ENCODE measurements around the gene SLC6A13. TPM values are rescaled to one million over a fixed set of nuclear protein-coding genes. Genes with fewer than 3 reads are reported as not detected.

The SLC6A13 gene
- total RNA-seq, 1 experiment from 2014 or later: not detected

- Histone ChIP-seq H3K4me1 (ENCODE audit: low read length) (no peaks in the 10 kb centered on the region), H3K9me3 (ENCODE audit: low read length) (no peaks in the 10 kb centered on the region), H4K20me1 (ENCODE audit: insufficient read depth, low read depth, low read length) (no peaks in the 10 kb centered on the region), H3K4me3 (ENCODE audit: low read length) (no peak overlapping the region), H3K27me3 (ENCODE audit: low read length) (no peaks in the 10 kb centered on the region), H2AFZ (ENCODE audit: low read length) (no peak overlapping the region), H3K9me2 (replicated peaks; ENCODE audit: insufficient read depth, low read length) (no peaks in the 10 kb centered on the region), H3K9ac (ENCODE audit: low read length) (no peak overlapping the region), H3K79me2 (ENCODE audit: low read length) (no peaks in the 10 kb centered on the region), H3K36me3 (ENCODE audit: insufficient read depth, low read length) (no peaks in the 10 kb centered on the region), H3K27ac (ENCODE audit: low read length) (no peak overlapping the region), H3K4me2 (ENCODE audit: low read depth, low read length, poor library complexity, severe bottlenecking) (no peak overlapping the region)
- no peak for DNase-seq
These were observed 83.9 kb downstream of the SLC6A13 start for GRCh38 chr12:178829-179109.

GRCh38 chr12:177980-178828, 84.4 kb downstream of the SLC6A13 start:
- Histone ChIP-seq H3K27me3 (ENCODE audit: low read length) (no peaks in the 10 kb centered on the region), H3K36me3 (ENCODE audit: insufficient read depth, low read length) (no peaks in the 10 kb centered on the region), H3K4me3 (ENCODE audit: low read length) (no peak overlapping the region), H3K9me2 (replicated peaks; ENCODE audit: insufficient read depth, low read length) (no peaks in the 10 kb centered on the region), H2AFZ (ENCODE audit: low read length) (no peak overlapping the region), H3K4me2 (ENCODE audit: low read depth, low read length, poor library complexity, severe bottlenecking) (no peak overlapping the region), H4K20me1 (ENCODE audit: insufficient read depth, low read depth, low read length) (no peaks in the 10 kb centered on the region), H3K9ac (ENCODE audit: low read length) (no peak overlapping the region), H3K9me3 (ENCODE audit: low read length) (no peaks in the 10 kb centered on the region), H3K4me1 (ENCODE audit: low read length) (no peaks in the 10 kb centered on the region), H3K79me2 (ENCODE audit: low read length) (no peaks in the 10 kb centered on the region), H3K27ac (ENCODE audit: low read length) (no peak overlapping the region)
- no peak for DNase-seq

GRCh38 chr12:177336-177979, 85.2 kb downstream of the SLC6A13 start:
- no peaks in the 10 kb centered on the region for H4K20me1 ChIP-seq (ENCODE audit: insufficient read depth, low read depth, low read length)
- no peaks in the 10 kb centered on the region for H3K9me2 ChIP-seq (replicated peaks; ENCODE audit: insufficient read depth, low read length)
- H3K4me2 ChIP-seq (ENCODE audit: low read depth, low read length, poor library complexity, severe bottlenecking): no peak overlapping the region
- H3K4me3 ChIP-seq (ENCODE audit: low read length): no peak overlapping the region
- no peak overlapping the region for H3K27ac ChIP-seq (ENCODE audit: low read length)
- H2AFZ ChIP-seq (ENCODE audit: low read length): no peak overlapping the region
- H3K9me3 ChIP-seq (ENCODE audit: low read length): no peaks in the 10 kb centered on the region
- no peak overlapping the region for H3K9ac ChIP-seq (ENCODE audit: low read length)
- H3K79me2 ChIP-seq (ENCODE audit: low read length): no peaks in the 10 kb centered on the region
- H3K27me3 ChIP-seq (ENCODE audit: low read length): no peaks in the 10 kb centered on the region
- H3K36me3 ChIP-seq (ENCODE audit: insufficient read depth, low read length): no peaks in the 10 kb centered on the region
- H3K4me1 ChIP-seq (ENCODE audit: low read length): no peaks in the 10 kb centered on the region
- no peak for DNase-seq

GRCh38 chr12:176321-177181, 86.1 kb downstream of the SLC6A13 start:
- Histone ChIP-seq H3K9me3 (ENCODE audit: low read length) (no peaks in the 10 kb centered on the region), H3K4me2 (ENCODE audit: low read depth, low read length, poor library complexity, severe bottlenecking) (no peak overlapping the region), H3K4me3 (ENCODE audit: low read length) (no peak overlapping the region), H3K27ac (ENCODE audit: low read length) (no peak overlapping the region), H3K9ac (ENCODE audit: low read length) (no peak overlapping the region), H3K4me1 (ENCODE audit: low read length) (no peaks in the 10 kb centered on the region), H2AFZ (ENCODE audit: low read length) (no peak overlapping the region), H4K20me1 (ENCODE audit: insufficient read depth, low read depth, low read length) (no peaks in the 10 kb centered on the region), H3K79me2 (ENCODE audit: low read length) (no peaks in the 10 kb centered on the region), H3K9me2 (replicated peaks; ENCODE audit: insufficient read depth, low read length) (no peaks in the 10 kb centered on the region), H3K36me3 (ENCODE audit: insufficient read depth, low read length) (no peaks in the 10 kb centered on the region), H3K27me3 (ENCODE audit: low read length) (no peaks in the 10 kb centered on the region)
- no peak for DNase-seq

GRCh38 chr12:175759-176158, 86.9 kb downstream of the SLC6A13 start:
- no peaks in the 10 kb centered on the region for H3K9me2 ChIP-seq (replicated peaks; ENCODE audit: insufficient read depth, low read length)
- H3K27me3 ChIP-seq (ENCODE audit: low read length): no peaks in the 10 kb centered on the region
- no peak for DNase-seq
- no peaks in the 10 kb centered on the region for H4K20me1 ChIP-seq (ENCODE audit: insufficient read depth, low read depth, low read length)
- no peaks in the 10 kb centered on the region for H3K79me2 ChIP-seq (ENCODE audit: low read length)
- H3K4me2 ChIP-seq (ENCODE audit: low read depth, low read length, poor library complexity, severe bottlenecking): no peak overlapping the region
- H3K4me1 ChIP-seq (ENCODE audit: low read length): no peaks in the 10 kb centered on the region
- H3K4me3 ChIP-seq (ENCODE audit: low read length): no peak overlapping the region
- no peak overlapping the region for H3K9ac ChIP-seq (ENCODE audit: low read length)
- no peak overlapping the region for H2AFZ ChIP-seq (ENCODE audit: low read length)
- no peaks in the 10 kb centered on the region for H3K36me3 ChIP-seq (ENCODE audit: insufficient read depth, low read length)
- no peak overlapping the region for H3K27ac ChIP-seq (ENCODE audit: low read length)
- no peaks in the 10 kb centered on the region for H3K9me3 ChIP-seq (ENCODE audit: low read length)

- no peak overlapping the region for H3K4me2 ChIP-seq (ENCODE audit: low read depth, low read length, poor library complexity, severe bottlenecking)
These were observed 87.4 kb downstream of the SLC6A13 start for GRCh38 chr12:175250-175649.

GRCh38 chr12:174596-174995, 88.0 kb downstream of the SLC6A13 start:
- no peaks in the 10 kb centered on the region for H3K4me1 ChIP-seq (ENCODE audit: low read length)
- H3K27ac ChIP-seq (ENCODE audit: low read length): no peak overlapping the region
- H3K9me3 ChIP-seq (ENCODE audit: low read length): no peaks in the 10 kb centered on the region
- no peak overlapping the region for H3K4me3 ChIP-seq (ENCODE audit: low read length)
- H3K9me2 ChIP-seq (replicated peaks; ENCODE audit: insufficient read depth, low read length): no peaks in the 10 kb centered on the region
- H3K4me2 ChIP-seq (ENCODE audit: low read depth, low read length, poor library complexity, severe bottlenecking): no peak overlapping the region
- no peak overlapping the region for H3K9ac ChIP-seq (ENCODE audit: low read length)
- no peaks in the 10 kb centered on the region for H3K36me3 ChIP-seq (ENCODE audit: insufficient read depth, low read length)
- no peaks in the 10 kb centered on the region for H4K20me1 ChIP-seq (ENCODE audit: insufficient read depth, low read depth, low read length)
- no peak overlapping the region for H2AFZ ChIP-seq (ENCODE audit: low read length)
- H3K79me2 ChIP-seq (ENCODE audit: low read length): no peaks in the 10 kb centered on the region
- H3K27me3 ChIP-seq (ENCODE audit: low read length): no peaks in the 10 kb centered on the region
- no peak for DNase-seq

More at GRCh38 chr12:175250-175649, 87.4 kb downstream of the SLC6A13 start:
- H3K9me2 ChIP-seq (replicated peaks; ENCODE audit: insufficient read depth, low read length): no peaks in the 10 kb centered on the region
- H3K27ac ChIP-seq (ENCODE audit: low read length): no peak overlapping the region
- no peaks in the 10 kb centered on the region for H3K79me2 ChIP-seq (ENCODE audit: low read length)
- no peaks in the 10 kb centered on the region for H4K20me1 ChIP-seq (ENCODE audit: insufficient read depth, low read depth, low read length)
- no peak overlapping the region for H2AFZ ChIP-seq (ENCODE audit: low read length)
- H3K27me3 ChIP-seq (ENCODE audit: low read length): no peaks in the 10 kb centered on the region
- no peaks in the 10 kb centered on the region for H3K4me1 ChIP-seq (ENCODE audit: low read length)
- H3K36me3 ChIP-seq (ENCODE audit: insufficient read depth, low read length): no peaks in the 10 kb centered on the region
- no peaks in the 10 kb centered on the region for H3K9me3 ChIP-seq (ENCODE audit: low read length)
- no peak for DNase-seq
- H3K4me3 ChIP-seq (ENCODE audit: low read length): no peak overlapping the region
- no peak overlapping the region for H3K9ac ChIP-seq (ENCODE audit: low read length)

- DNase-seq: no peak
- Histone ChIP-seq H3K4me3 (ENCODE audit: low read length) (no peak overlapping the region), H4K20me1 (ENCODE audit: insufficient read depth, low read depth, low read length) (no peaks in the 10 kb centered on the region), H3K4me2 (ENCODE audit: low read depth, low read length, poor library complexity, severe bottlenecking) (no peak overlapping the region), H3K79me2 (ENCODE audit: low read length) (no peaks in the 10 kb centered on the region), H2AFZ (ENCODE audit: low read length) (no peak overlapping the region), H3K9ac (ENCODE audit: low read length) (no peak overlapping the region), H3K36me3 (ENCODE audit: insufficient read depth, low read length) (no peaks in the 10 kb centered on the region), H3K27me3 (ENCODE audit: low read length) (no peaks in the 10 kb centered on the region), H3K4me1 (ENCODE audit: low read length) (no peaks in the 10 kb centered on the region), H3K9me2 (replicated peaks; ENCODE audit: insufficient read depth, low read length) (no peaks in the 10 kb centered on the region), H3K9me3 (ENCODE audit: low read length) (no peaks in the 10 kb centered on the region), H3K27ac (ENCODE audit: low read length) (no peak overlapping the region)
These were observed 88.5 kb downstream of the SLC6A13 start for GRCh38 chr12:174124-174523.

All from Karpas-422 (cell line).